Erythroblast (primary cell): ENCODE data around the gene KLK11.

Experiments used
- GATA1 ChIP-seq: IDR thresholded peaks from 2 replicates; pipeline ENCODE4 v1.6.1; 2011; ENCODE audit warnings: low read depth, mild to moderate bottlenecking, control low read depth, low read length, moderate library complexity
- POLR2A ChIP-seq: IDR thresholded peaks from 2 replicates; pipeline ENCODE4 v1.6.1; 2011; ENCODE audit warnings: mild to moderate bottlenecking, low read length

DNA sequence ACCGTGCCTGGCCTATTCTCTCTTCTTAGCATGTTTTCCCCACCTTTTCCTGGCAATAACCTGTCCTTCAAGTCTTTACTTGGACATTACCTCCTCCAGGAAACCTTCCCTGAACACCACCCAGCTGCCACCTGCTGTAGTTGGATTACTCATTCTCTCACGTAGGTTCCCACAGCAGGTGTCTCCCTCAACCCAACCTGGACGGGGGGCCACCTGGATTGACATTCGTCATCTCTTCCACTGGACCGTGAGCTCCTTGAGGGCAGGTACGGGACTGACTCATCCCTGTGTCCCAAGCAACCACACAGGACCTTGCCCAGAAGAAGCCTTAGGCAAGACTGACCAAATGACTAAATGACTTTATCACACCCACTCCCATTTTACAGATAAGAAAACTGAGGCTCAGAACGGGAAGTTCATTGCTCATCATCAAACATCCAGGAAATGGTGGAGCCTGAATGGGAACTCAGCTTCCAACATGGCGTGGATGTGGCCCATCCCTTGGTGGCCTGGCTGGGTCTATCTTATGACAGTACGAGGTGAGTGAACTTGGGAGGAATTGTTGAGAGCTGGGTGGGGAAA is 53.5 kb downstream of the KLK11 start:
- no peak for TF ChIP-seq POLR2A
- TF ChIP-seq GATA1: no peak
